MM.1S (cell line): ENCODE data around the gene CCDC107.

Source experiments
- DNase-seq: peaks from one replicate; pipeline ENCODE4 v3.0.0-alpha.2; 2015
- H2AFZ ChIP-seq: fragments of 300-600 bp; sonication (generic); 2 replicates; pipeline ENCODE4 v1.6.0; 2016; ENCODE audit warnings: antibody characterized with exemption, low read length
- H3F3A ChIP-seq: fragments of 300-600 bp; sonication (generic); 2 replicates; pipeline ENCODE4 v1.6.1; 2016; ENCODE audit warnings: mild to moderate bottlenecking, antibody characterized with exemption, low read length, moderate library complexity, mixed read lengths; ENCODE audit not compliant: insufficient read depth
- H3K27ac ChIP-seq: fragments of 300-600 bp; sonication (generic); 2 replicates; pipeline ENCODE4 v1.5.1; 2016; ENCODE audit warnings: mild to moderate bottlenecking, low read length
- H3K27me3 ChIP-seq: fragments of 300-600 bp; sonication (generic); replicated peaks from 2 replicates; pipeline ENCODE4 v1.6.0; 2016; ENCODE audit warnings: low read length; ENCODE audit not compliant: insufficient read depth
- H3K36me3 ChIP-seq: fragments of 300-600 bp; sonication (generic); replicated peaks from 2 replicates; pipeline ENCODE4 v1.6.1; 2016; ENCODE audit warnings: mild to moderate bottlenecking, low read length, mixed read lengths; ENCODE audit not compliant: insufficient read depth
- H3K4me1 ChIP-seq: fragments of 300-600 bp; sonication (generic); 2 replicates; pipeline ENCODE4 v1.6.1; 2016; ENCODE audit warnings: low read length, mixed read lengths
- H3K4me2 ChIP-seq: fragments of 300-600 bp; sonication (generic); 2 replicates; pipeline ENCODE4 v1.6.0; 2016; ENCODE audit warnings: low read depth, low read length
- H3K4me3 ChIP-seq: fragments of 300-600 bp; sonication (generic); 2 replicates; pipeline ENCODE4 v1.5.1; 2016; ENCODE audit warnings: low read length, mixed read lengths
- H3K79me2 ChIP-seq: fragments of 300-600 bp; sonication (generic); 2 replicates; pipeline ENCODE4 v1.6.1; 2016; ENCODE audit warnings: mixed run types, low read length, mixed read lengths
- H3K9ac ChIP-seq: fragments of 300-600 bp; sonication (generic); 2 replicates; pipeline ENCODE4 v1.6.1; 2016; ENCODE audit warnings: low read length, mixed read lengths
- H3K9me2 ChIP-seq: fragments of 300-600 bp; sonication (generic); replicated peaks from 2 replicates; pipeline ENCODE4 v1.6.1; 2016; ENCODE audit warnings: mild to moderate bottlenecking, low read length, mixed read lengths; ENCODE audit not compliant: insufficient read depth
- H3K9me3 ChIP-seq: fragments of 300-600 bp; sonication (generic); replicated peaks from 2 replicates; pipeline ENCODE4 v1.6.1; 2016; ENCODE audit warnings: mild to moderate bottlenecking, low read length, mixed read lengths; ENCODE audit not compliant: insufficient read depth
- H4K20me1 ChIP-seq: fragments of 300-600 bp; sonication (generic); 2 replicates; pipeline ENCODE4 v1.6.1; 2016; ENCODE audit warnings: mild to moderate bottlenecking, low read length, moderate library complexity, mixed read lengths; ENCODE audit not compliant: insufficient read depth
- CTCF ChIP-seq: fragments of 300-600 bp; sonication (generic); IDR thresholded peaks from 2 replicates; pipeline ENCODE4 v1.5.1; 2016; ENCODE audit warnings: antibody characterized with exemption, low read length, mixed read lengths
- EZH2 ChIP-seq: fragments of 300-600 bp; sonication (generic); optimal IDR thresholded peaks from 2 replicates; pipeline ENCODE3; 2017; ENCODE audit warnings: low read depth, mild to moderate bottlenecking, antibody characterized with exemption, low read length, mixed read lengths
- EZH2phosphoT487 ChIP-seq: fragments of 300-600 bp; sonication (generic); IDR thresholded peaks from 2 replicates; pipeline ENCODE4 v1.6.1; 2018; ENCODE audit warnings: antibody characterized with exemption, low read length

Gene CCDC107

GRCh38 chr9:35618854-35619799, 39.0 kb upstream of the CCDC107 start:
- no peak overlapping the region for H3K4me2 ChIP-seq
- TF ChIP-seq EZH2phosphoT487 = no peak
- TF ChIP-seq EZH2 = no peak
- TF ChIP-seq CTCF = no peak
- no peaks in the 10 kb centered on the region for H4K20me1 ChIP-seq
- H3K4me1 ChIP-seq = no peaks in the 10 kb centered on the region
- H3F3A ChIP-seq = no peaks in the 10 kb centered on the region
- H3K9me2 ChIP-seq = no peaks in the 10 kb centered on the region
- no peak overlapping the region for H2AFZ ChIP-seq
- H3K4me3 ChIP-seq = no peak overlapping the region
- no peaks in the 10 kb centered on the region for H3K9me3 ChIP-seq
- H3K79me2 ChIP-seq = no peaks in the 10 kb centered on the region
- H3K27ac ChIP-seq = no peak overlapping the region
- no peak for DNase-seq
- H3K27me3 ChIP-seq = 0 out of 2 replicates have a peak, but pooled peaks cover 7% of the 10 kb centered on the region
- H3K9ac ChIP-seq = no peak overlapping the region
- no peaks in the 10 kb centered on the region for H3K36me3 ChIP-seq

DNA sequence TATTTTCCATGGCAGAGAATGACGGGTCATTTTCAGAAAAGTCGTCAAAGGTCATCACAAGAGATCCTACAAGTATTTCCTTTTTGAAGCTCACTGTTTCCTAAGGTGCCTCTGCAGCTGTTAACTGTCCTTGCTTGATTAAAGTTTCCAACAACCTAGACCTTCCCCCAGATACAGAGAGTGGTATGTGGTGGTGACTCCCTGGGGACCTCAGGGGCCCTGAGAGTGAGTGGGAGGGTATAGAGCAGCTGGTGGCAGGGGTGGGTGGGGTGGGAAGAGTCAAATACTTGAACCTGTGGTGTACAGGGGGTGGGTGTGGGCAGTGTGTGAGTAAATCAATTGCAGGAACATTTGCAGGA, 38.3 kb upstream of the CCDC107 start:
- Histone ChIP-seq H3K27ac (no peak overlapping the region), H2AFZ (no peak overlapping the region), H3K9me3 (no peaks in the 10 kb centered on the region), H3K36me3 (no peaks in the 10 kb centered on the region), H4K20me1 (no peaks in the 10 kb centered on the region), H3K4me2 (no peak overlapping the region), H3K4me3 (no peak overlapping the region), H3F3A (no peaks in the 10 kb centered on the region), H3K79me2 (no peaks in the 10 kb centered on the region), H3K9me2 (no peaks in the 10 kb centered on the region), H3K9ac (no peak overlapping the region), H3K27me3 (0 out of 2 replicates have a peak, but pooled peaks cover 7% of the 10 kb centered on the region), H3K4me1 (no peaks in the 10 kb centered on the region)
- no peak for DNase-seq
- TF ChIP-seq CTCF (no peak), EZH2phosphoT487 (no peak), EZH2 (no peak)

GRCh38 chr9:35627575-35627974, 30.5 kb upstream of the CCDC107 start:
- Histone ChIP-seq H3K4me1 (no peaks in the 10 kb centered on the region), H3K27me3 (no peaks in the 10 kb centered on the region), H3K27ac (no peak overlapping the region), H3K9ac (no peak overlapping the region), H3K9me3 (no peaks in the 10 kb centered on the region), H2AFZ (no peak overlapping the region), H3K4me3 (no peak overlapping the region), H3K79me2 (no peaks in the 10 kb centered on the region), H3K9me2 (no peaks in the 10 kb centered on the region), H4K20me1 (no peaks in the 10 kb centered on the region), H3K36me3 (no peaks in the 10 kb centered on the region), H3K4me2 (no peak overlapping the region), H3F3A (no peaks in the 10 kb centered on the region)
- no peak for DNase-seq
- TF ChIP-seq CTCF (no peak), EZH2 (no peak), EZH2phosphoT487 (no peak)
